GM21367 (cell line): ENCODE measurements around the gene MEIS2.

Source experiments
- ATAC-seq: cut with Tn5 transposase; IDR thresholded peaks from one replicate; pipeline ENCODE4 v1.9.1; 2021; ENCODE audit not compliant: unreplicated experiment

MEIS2 gene

GRCh38 chr15:36940219-36940618 is 160.1 kb downstream of the MEIS2 start:
- ATAC-seq: no peak

GRCh38 chr15:36938764-36939163 is 161.6 kb downstream of the MEIS2 start:
- ATAC-seq: no peak

- ATAC-seq: no peak
Observed at GRCh38 chr15:36938131-36938530, 162.2 kb downstream of the MEIS2 start.

DNA sequence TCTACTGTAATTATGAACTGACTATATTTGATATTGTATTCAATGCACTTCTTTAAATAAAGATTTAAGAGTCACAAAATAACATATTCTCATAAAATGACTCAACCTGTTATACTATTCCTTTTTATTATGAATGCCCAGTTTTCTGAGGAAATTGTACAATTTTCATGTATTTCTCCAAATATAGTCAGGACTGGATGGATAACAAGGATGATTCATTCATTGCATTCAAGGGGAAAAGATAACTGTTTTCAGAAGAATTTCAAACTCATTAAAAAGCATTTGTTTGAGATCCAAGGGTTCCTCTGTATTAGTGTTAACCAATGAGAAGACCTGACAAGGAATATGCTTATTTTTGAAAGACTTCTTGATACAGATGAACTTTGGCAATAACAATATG is 163.7 kb downstream of the MEIS2 start:
- ATAC-seq: no peak

DNA sequence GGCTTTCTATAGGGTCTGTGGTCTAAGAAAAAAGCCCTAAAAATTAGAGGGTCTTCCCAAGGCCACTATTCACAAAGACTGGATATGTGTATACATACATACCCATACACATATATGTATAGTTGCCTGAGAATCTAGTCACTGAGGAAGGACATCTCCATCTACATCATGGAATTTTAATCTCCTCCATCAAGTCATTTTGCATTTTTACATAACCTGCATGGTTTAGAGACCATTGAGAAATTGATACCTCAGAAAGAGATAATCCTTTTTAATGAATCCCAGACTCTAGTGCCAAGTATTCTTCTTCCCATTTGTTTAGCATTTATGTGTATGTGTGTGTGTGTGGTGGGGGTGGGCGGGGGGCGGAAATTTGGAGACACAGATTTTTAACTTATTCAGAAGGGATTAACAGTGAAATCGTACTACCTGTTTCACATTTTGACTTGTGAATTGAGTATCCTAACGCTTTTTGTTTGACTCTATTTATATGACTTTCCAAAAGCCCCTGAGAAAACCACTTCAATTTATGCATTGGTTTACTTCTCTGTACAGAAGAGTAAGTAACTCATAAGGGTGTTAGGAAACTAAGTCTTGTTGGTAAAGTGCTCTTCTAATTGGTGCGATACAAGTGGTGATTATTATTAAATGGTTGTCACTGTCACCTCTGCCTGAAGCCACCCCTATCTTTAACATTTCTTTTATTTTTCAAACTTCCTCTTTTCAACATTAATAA is 166.9 kb downstream of the MEIS2 start:
- no peak for ATAC-seq

GRCh38 chr15:36932070-36932469 is 168.3 kb downstream of the MEIS2 start:
- no peak for ATAC-seq

DNA sequence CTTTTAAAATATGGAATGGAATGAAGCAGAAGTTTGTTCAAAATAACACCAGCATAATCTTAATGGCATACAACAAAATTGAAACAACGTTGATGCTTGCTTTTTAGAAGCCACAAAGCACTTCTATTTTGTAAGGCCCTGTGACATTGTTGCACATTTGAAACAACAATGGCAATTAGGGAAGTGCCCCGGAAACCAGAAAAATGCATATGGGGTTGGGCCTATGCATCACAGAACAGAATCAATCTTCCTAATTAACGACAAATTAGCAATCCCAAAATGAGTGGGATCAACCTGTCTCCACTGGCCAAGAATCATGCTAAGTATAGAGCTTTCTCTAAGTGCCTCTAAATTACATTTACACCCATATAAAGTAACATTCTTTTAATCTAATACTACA is 168.9 kb downstream of the MEIS2 start:
- no peak for ATAC-seq

DNA sequence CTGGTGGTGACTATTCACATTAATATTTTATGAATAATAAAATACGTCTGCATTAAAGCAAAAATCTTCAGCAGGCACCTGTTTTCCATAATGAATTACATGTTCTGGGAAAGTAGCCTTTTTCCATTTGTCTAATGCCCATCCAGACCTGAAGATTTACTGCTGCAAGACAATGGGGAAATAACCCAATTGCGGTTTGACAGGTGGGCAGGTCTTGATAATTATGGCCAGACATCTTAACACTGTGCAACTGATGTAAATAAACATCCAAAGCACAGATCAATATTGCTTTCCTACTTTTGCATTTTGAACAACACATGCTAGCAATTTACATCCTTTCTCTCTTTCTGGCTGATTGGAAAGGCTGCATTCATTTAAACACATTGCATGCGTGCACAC is 173.9 kb downstream of the MEIS2 start:
- no peak for ATAC-seq

- no peak for ATAC-seq
Observed at GRCh38 chr15:36925653-36926426, 174.5 kb downstream of the MEIS2 start.

DNA sequence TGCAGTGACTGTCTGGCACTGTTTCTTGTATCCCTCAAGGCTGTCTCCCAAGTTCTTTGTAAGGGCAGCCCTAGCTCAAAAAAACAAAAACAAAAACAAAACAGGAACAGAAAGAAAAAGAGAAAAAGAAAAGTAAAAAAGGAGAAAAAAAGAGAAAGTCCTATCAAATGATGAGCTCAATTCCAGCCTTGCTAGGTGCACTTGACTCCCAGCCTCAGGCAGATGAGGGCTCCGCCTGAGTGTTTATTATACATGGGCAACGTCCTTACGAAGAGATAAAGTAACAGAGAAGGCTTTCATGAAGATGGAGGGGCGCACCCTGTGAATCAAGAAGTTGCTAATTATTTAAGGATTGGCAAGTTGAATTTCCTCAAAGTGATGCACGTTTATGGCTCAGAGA is 175.3 kb downstream of the MEIS2 start:
- ATAC-seq: no peak

DNA sequence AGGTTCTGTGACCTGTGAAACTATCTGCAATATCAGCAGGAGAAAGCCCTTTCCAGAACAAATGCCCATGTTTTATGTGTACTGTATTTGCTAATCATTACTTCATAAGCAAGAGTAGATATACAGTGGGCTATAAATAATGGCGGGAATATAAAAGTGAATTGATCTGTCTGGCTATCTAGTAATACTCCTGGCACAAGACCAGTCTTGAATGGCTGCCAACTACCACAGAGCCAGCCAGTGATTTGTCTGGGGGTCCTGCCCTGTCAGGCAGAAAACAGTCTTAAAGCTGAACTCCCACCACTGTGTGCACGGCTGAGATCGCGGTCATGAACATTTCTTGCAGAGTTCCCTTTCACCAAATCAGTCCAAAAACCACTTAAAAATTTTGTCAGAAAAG is 176.3 kb downstream of the MEIS2 start:
- no peak for ATAC-seq

DNA sequence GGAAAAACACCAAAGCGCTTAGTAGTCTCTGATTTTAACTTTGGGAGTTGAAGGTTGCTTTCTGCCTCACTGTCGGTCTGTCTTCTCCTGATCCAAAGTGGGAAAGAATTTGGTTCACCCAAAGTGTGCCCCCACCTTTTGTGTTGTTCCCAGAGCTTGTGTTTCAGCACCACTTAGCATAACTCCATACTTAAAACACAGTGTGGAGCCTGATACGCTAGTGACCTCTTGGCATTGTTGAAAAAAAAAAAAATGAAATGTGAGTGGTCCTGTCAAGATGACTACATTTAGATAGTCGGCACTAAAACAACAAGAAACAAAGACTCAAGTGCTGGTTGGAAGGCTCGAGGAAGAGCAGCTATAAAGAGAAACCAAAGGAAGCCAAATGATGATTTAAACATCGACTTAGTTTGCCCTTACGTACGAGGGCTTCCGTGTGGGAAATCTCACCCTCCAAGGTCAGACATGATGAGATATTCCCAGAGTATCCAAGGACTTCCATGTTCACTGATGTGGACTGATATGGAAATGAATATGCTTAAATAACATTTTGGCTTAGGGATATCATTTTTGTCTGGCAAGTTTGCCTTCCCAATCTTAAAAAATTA is 178.8 kb downstream of the MEIS2 start:
- no peak for ATAC-seq

DNA sequence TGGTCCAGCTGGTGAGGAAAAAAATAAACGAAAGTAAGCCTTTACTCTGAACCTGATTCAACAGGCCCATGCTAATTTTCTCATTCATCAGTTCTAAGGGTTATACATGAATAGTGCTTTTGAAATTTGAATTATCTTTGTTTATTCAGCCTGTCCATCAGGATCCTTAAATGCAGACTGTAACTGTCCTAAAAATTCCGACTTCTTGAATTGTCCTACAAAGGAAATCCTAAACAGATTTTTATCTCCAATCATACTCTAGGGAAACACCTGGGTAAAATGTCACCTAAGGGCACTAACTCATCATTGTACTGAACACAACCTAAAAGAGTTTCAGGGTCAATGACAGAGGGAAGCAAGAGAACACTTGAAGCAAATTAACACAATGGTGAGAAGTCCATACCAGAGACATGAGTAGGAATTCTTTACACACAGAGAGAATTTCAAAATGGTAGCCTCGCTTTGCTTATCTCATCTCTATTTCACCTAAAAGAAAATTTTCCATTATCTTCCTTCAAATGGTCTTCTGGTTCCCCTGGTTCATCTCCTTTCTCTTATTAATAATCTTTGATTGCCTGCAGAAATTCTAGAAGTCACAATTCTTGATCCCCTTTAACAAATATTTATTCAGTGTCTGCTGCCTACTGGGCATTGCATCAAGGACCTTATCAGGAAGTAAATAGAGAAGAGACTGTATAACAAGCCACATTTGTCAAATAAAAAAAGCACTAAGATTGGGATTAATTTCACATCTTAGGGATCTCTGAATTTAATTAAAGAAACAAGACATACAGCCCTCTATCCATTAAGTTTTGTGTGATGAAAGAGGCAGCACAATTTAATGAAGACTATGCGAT is 182.7 kb downstream of the MEIS2 start:
- ATAC-seq: no peak

DNA sequence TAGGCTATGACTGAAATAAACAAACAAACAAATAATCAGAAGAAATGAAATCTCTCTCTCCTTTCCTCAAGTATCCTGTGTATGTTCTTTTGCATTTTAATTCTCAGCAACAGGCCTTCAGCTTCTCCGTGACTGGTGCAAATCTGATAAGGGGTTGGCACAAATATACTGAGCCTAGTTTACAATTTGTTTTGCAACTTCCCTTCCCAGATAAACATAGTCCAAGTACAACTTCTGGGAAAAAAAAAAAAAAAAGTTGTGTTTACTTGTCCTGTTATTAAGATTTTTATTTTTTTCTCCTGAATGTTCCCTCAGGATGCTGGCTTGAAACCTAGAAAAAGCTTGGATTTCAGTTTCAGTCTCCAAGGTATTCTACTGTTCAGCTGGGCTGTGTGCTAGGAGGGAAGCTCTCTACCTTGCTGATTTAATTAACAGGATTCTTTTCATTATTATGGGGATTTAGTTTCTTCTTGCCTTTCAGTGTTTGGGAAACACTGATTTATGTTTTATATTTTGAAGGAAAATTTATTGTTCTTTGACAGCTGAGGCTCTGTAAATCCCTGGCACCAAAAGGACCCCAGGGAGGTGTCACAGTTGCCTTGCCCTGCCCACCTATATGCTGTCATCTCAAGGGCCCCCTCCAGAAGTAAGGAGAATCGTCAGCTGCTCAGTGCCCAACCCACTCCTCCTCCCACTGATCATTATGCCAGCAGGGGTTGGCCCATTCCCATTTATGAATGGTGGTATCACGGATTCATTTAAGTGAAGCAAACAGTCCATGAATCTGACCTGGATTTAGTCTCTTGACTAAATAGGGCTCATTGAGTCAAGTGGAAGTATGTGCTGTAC is 185.2 kb downstream of the MEIS2 start:
- no peak for ATAC-seq

- ATAC-seq: no peak
Observed at GRCh38 chr15:36914466-36914865, 185.9 kb downstream of the MEIS2 start.

DNA sequence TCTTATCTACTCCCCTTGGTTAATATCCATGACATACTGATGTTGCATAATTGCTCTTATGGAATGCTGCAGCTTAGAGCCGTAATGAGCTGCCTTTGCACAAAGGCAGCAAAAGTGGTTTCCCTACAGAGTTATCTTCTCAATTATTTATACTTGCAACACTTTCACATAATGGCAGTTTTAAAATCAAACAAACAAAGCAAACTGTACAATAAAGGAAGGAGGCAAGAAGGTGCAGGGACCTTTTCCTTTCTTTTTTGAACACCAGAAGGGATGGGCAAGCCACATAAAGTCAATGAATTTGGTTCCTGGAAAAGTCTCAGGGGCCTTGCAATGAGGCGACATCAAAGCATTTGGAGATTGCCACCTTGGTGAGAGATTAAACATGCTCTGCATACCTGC is 188.0 kb downstream of the MEIS2 start:
- no peak for ATAC-seq

DNA sequence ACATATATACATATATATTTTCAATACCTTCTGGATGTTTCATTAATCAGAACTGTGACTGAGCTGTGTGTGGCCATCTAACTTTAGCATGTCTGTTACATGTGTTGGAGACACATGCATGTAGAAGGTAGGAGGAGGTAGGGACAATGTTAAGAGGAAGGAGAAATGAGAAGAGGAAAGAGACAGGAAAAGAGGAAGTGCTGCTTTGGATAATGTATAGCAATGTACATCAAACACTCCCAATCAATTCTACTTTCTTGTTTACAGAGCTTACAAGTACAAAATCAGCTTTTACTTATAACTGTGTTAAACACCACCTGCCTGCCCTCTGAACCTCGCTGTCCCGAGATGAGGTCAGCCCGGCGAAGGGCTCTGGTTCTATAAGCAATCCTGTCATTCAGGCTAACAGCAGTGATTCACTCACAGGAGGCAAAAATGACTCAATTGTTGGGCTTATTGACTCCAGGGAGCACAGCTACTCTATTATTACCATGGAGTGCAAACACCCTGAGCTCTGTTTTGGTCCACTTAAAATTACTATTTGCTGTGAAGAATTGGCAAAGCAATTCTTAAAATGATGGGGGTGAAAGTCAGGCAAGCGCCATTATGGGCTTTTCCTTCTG is 188.9 kb downstream of the MEIS2 start:
- no peak for ATAC-seq

DNA sequence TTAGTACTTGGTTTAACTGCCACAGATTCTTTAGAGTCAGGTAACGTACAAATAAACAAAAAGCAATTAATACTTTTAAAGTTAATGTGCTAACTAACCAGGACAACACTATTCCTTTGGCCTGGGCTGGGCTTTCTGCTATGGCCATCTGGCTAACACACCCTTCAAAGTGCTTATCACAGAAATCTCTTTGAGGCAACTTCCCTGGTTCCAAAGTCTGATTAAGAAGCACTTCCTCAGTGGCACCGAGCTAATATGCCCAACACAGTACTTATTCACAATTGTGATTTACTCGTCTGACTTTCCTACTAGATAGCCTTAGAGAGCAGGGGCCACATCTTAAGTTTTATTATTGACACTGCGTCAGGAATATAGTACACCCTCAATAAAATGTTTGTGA is 191.4 kb downstream of the MEIS2 start:
- ATAC-seq: no peak

DNA sequence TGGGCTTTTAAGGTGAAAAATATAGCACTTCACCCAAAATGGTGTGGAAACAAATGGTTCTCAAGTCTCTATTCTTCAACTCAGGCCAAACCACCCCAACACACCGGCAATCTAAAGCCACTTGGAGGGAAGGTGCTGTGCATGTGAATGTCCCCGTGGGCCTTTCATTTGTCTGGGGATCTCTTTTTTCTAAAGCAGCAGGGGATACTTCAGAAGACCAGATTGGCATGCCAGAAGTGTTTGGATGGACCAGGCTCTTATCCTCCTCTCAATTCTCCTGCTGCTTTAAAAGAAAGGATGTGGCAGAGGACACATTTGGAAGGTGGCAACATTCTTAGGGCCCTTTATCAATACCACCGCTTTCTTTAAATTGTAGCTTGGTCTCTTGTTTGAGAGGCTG is 193.1 kb downstream of the MEIS2 start:
- no peak for ATAC-seq

GRCh38 chr15:36905908-36906307 is 194.4 kb downstream of the MEIS2 start:
- ATAC-seq: no peak
